Tibial nerve (tissue), 4 donors: ENCODE measurements around the gene COX11.

ENCODE experiments used
- EP300 ChIP-seq, 2 donors: sonication (generic); formaldehyde crosslinking; IDR thresholded peaks; one replicate each; pipeline ENCODE4 v1.6.1; 2017; ENCODE audit warnings: antibody characterized with exemption in 2 of 2, mild to moderate bottlenecking in 1 of 2
- POLR2A ChIP-seq, 2 donors: fragments of 450-650 bp; IDR thresholded peaks; one replicate each; pipeline ENCODE4 v1.6.1; 2017; ENCODE audit warnings: antibody characterized with exemption in 2 of 2, mild to moderate bottlenecking in 2 of 2, moderate library complexity in 2 of 2
- TF ChIP-seq, protein P1 (sequence below), 5 experiments: fragments of 200-600 bp in 3 of 5; fragments of 450-650 bp in 2 of 5; sonication (generic) in 3 of 5; IDR thresholded peaks; one replicate each; pipeline ENCODE4 v1.5.1; 2016 to 2019; ENCODE audit warnings: antibody characterized with exemption in 5 of 5, mild to moderate bottlenecking in 3 of 5, moderate library complexity in 2 of 5

DNA sequence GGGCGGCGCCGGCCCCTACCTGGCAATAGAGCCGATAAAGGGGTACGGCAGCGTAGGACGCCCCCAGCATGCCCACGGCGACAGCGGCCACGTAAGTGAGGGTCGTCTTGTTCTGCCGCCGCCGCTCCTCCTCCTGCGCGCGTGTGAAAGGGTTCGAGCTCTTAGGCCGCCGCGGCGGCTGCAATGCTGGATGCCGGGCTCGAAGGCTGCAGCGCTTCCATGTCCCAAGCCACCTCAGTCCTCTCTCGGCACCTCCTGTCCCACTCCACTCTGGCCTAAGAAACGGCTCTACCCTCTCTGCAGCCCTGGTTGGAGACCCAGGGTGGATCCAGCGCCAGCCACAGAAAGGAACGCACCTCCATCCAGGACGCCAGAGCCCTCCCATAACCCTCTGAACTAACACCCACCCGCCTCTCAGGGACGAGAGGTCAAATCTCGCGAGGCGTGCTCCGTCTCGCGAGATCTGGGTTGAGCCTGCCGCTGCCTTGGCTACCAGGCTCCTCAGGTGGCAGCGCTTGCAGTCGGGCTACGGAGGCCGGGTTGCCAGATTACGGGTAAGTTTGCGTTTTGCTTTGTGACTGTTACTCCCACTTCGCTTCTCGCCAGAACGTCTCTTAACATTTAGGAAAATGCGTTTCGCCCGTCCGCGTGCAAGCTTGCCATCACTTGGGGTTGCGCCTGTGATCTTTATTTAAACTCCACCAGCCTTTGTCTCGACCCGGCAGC, at the start of gene COX11, which contains the start of gene STXBP4:
- TF ChIP-seq, protein P1, sequence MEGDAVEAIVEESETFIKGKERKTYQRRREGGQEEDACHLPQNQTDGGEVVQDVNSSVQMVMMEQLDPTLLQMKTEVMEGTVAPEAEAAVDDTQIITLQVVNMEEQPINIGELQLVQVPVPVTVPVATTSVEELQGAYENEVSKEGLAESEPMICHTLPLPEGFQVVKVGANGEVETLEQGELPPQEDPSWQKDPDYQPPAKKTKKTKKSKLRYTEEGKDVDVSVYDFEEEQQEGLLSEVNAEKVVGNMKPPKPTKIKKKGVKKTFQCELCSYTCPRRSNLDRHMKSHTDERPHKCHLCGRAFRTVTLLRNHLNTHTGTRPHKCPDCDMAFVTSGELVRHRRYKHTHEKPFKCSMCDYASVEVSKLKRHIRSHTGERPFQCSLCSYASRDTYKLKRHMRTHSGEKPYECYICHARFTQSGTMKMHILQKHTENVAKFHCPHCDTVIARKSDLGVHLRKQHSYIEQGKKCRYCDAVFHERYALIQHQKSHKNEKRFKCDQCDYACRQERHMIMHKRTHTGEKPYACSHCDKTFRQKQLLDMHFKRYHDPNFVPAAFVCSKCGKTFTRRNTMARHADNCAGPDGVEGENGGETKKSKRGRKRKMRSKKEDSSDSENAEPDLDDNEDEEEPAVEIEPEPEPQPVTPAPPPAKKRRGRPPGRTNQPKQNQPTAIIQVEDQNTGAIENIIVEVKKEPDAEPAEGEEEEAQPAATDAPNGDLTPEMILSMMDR (IDR thresholded peaks at IDR 0.05), result peak in 4 of 5 experiments; percentile 8 to 44 (median 20)
- TF ChIP-seq POLR2A (IDR thresholded peaks at IDR 0.05) (peak; percentile 72 to 74), EP300 (IDR thresholded peaks at IDR 0.05) (peak; percentile 77 to 87)
